SK-N-MC (cell line): ENCODE data around the gene TYRO3.

Source experiments
- EZH2 ChIP-seq: fragments of 200-600 bp; sonication (generic); IDR thresholded peaks from one replicate; pipeline ENCODE4 v1.6.1; 2017; ENCODE audit warnings: antibody characterized with exemption
- FOXP2 ChIP-seq: optimal IDR thresholded peaks from 2 replicates; pipeline ENCODE3; 2011; ENCODE audit warnings: mild to moderate bottlenecking, moderate library complexity; ENCODE audit not compliant: insufficient read depth; ENCODE audit errors: extremely low read length, control extremely low read depth
- POLR2AphosphoS5 ChIP-seq: IDR thresholded peaks from 2 replicates; pipeline ENCODE4 v1.6.1; 2012; ENCODE audit warnings: mild to moderate bottlenecking, low read depth, low read length, borderline replicate concordance

- TF ChIP-seq EZH2 (no peak), POLR2AphosphoS5 (no peak), FOXP2 (no peak)
Measured at GRCh38 chr15:41554915-41555314, 4.1 kb upstream of the TYRO3 start.
